Endothelial cell of umbilical vein (primary cell): ENCODE measurements around the gene DRICH1. TPM values are rescaled to one million over a fixed set of nuclear protein-coding genes. Genes with fewer than 3 reads are reported as not detected.

Experiments
- BruUV-seq: library from RNA; stranded (reverse); fragments of 400-500 nt; replicated peaks from 2 replicates; lab custom pipeline; 2021; lab: Mats Ljungman, UMichigan
- CTCF ChIA-PET: fragments of 300-600, 350-600 bp; sonication (Branson Sonifier 250); formaldehyde crosslinking; loops from one replicate; lab custom pipeline; 2021; ENCODE audit warnings: antibody characterized with exemption, inconsistent platforms; lab: Charles Lee
- POLR2A ChIA-PET: fragments of 300-600, 350-600 bp; sonication (Branson Sonifier 250); formaldehyde crosslinking; loops from one replicate; lab custom pipeline; 2021; ENCODE audit warnings: antibody characterized with exemption, inconsistent platforms; lab: Charles Lee
- DNase-seq: peaks from one replicate; pipeline ENCODE4 v3.0.0-alpha.2; 2011; ENCODE audit warnings: low read depth, low spot score
- FAIRE-seq: peaks from 2 replicates; lab custom pipeline; 2011; peaks lifted over from hg19 to GRCh38; lab: Jason Lieb, UNC
- H2AFZ ChIP-seq: 2 replicates; pipeline ENCODE4 v1.6.0; 2012; ENCODE audit warnings: low read depth, low read length, control low read depth, inconsistent platforms
- H3K27ac ChIP-seq: 2 replicates; pipeline ENCODE4 v1.5.1; 2011; ENCODE audit warnings: low read depth, mild to moderate bottlenecking, control low read depth, low read length, moderate library complexity; ENCODE audit not compliant: insufficient read depth
- H3K27me3 ChIP-seq, 2 experiments: 2 replicates each; pipeline versions ENCODE4 v1.6.0 to v1.6.1; 2011; ENCODE audit warnings: low read length in 2 of 2, mixed read lengths in 1 of 2; ENCODE audit not compliant: control insufficient read depth in 2 of 2, insufficient read depth in 2 of 2
- H3K36me3 ChIP-seq, 2 experiments: 2 replicates in 1 of 2; 3 replicates in 1 of 2; pipeline ENCODE4 v1.5.1; 2011; ENCODE audit warnings: low read length in 2 of 2, mild to moderate bottlenecking in 1 of 2, moderate library complexity in 1 of 2; ENCODE audit not compliant: control insufficient read depth in 2 of 2, insufficient read depth in 2 of 2; ENCODE audit errors: extremely low read depth in 1 of 2
- H3K4me1 ChIP-seq: 3 replicates; pipeline ENCODE4 v1.5.1; 2011; ENCODE audit warnings: mild to moderate bottlenecking, low read length; ENCODE audit not compliant: control insufficient read depth, insufficient read depth; ENCODE audit errors: extremely low read depth
- H3K4me2 ChIP-seq: 2 replicates; pipeline ENCODE4 v1.6.1; 2011; ENCODE audit warnings: low read length, control low read depth, mixed read lengths; ENCODE audit not compliant: insufficient read depth
- H3K4me3 ChIP-seq, 3 experiments: fragments of 200-600 bp in 1 of 3; sonication (generic), shearing (Covaris generic) in 1 of 3; replicated peaks in 1 of 3; 2 replicates each; pipeline ENCODE4 v1.5.1; 2011 to 2016; ENCODE audit warnings: control low read depth in 3 of 3, low read length in 3 of 3, mild to moderate bottlenecking in 2 of 3, inconsistent platforms in 1 of 3, low read depth in 1 of 3, moderate library complexity in 1 of 3; ENCODE audit not compliant: insufficient read depth in 1 of 3
- H3K79me2 ChIP-seq: 2 replicates; pipeline ENCODE4 v1.6.0; 2012; ENCODE audit warnings: low read length, inconsistent platforms; ENCODE audit not compliant: control insufficient read depth, insufficient read depth
- H3K9ac ChIP-seq: replicated peaks from 2 replicates; pipeline ENCODE3; 2011; ENCODE audit warnings: low read length, control low read depth; ENCODE audit not compliant: insufficient read depth; ENCODE audit errors: extremely low read depth
- H3K9me1 ChIP-seq: replicated peaks from 3 replicates; pipeline ENCODE4 v1.6.0; 2011; ENCODE audit warnings: mild to moderate bottlenecking, low read length; ENCODE audit not compliant: control insufficient read depth, insufficient read depth; ENCODE audit errors: extremely low read depth
- H3K9me3 ChIP-seq: replicated peaks from 2 replicates; pipeline ENCODE4 v1.5.1; 2012; ENCODE audit warnings: low read length, inconsistent platforms; ENCODE audit not compliant: control insufficient read depth, insufficient read depth
- H4K20me1 ChIP-seq: replicated peaks from 2 replicates; pipeline ENCODE3; 2011; ENCODE audit warnings: mild to moderate bottlenecking, low read length; ENCODE audit not compliant: control insufficient read depth, insufficient read depth; ENCODE audit errors: extremely low read depth
- CTCF ChIP-seq, 2 donors: IDR thresholded peaks; 1 replicate in 1 of 2; 2 replicates in 1 of 2; pipeline ENCODE4 v1.5.1; 2011; ENCODE audit warnings: low read length in 2 of 2, mild to moderate bottlenecking in 2 of 2, moderate library complexity in 2 of 2, control low read depth in 1 of 2, inconsistent platforms in 1 of 2, low read depth in 1 of 2; ENCODE audit not compliant: insufficient read depth in 1 of 2; ENCODE audit errors: extremely low read depth in 1 of 2
- EZH2 ChIP-seq: IDR thresholded peaks from 2 replicates; pipeline ENCODE4 v1.6.1; 2012; ENCODE audit warnings: borderline replicate concordance, low read depth, mild to moderate bottlenecking, moderate library complexity, low read length, inconsistent platforms; ENCODE audit not compliant: severe bottlenecking
- FOS ChIP-seq: IDR thresholded peaks from 2 replicates; pipeline ENCODE4 v1.6.1; 2011; ENCODE audit warnings: mild to moderate bottlenecking, low read length, moderate library complexity, borderline replicate concordance; ENCODE audit not compliant: insufficient read depth
- GATA2 ChIP-seq: IDR thresholded peaks from 2 replicates; pipeline ENCODE4 v1.7.0; 2011; ENCODE audit warnings: low read depth, mild to moderate bottlenecking, moderate library complexity, mixed read lengths, low read length; ENCODE audit not compliant: insufficient read length, insufficient read depth
- JUN ChIP-seq: IDR thresholded peaks from 2 replicates; pipeline ENCODE4 v1.6.1; 2011; ENCODE audit warnings: borderline replicate concordance, low read depth; ENCODE audit not compliant: insufficient read length, insufficient read depth
- MAX ChIP-seq: IDR thresholded peaks from 2 replicates; pipeline ENCODE4 v1.6.1; 2011; ENCODE audit not compliant: insufficient read depth, insufficient read length
- MYC ChIP-seq: IDR thresholded peaks from one replicate; pipeline ENCODE4 v1.6.1; 2011; ENCODE audit warnings: mild to moderate bottlenecking, low read depth, low read length
- POLR2A ChIP-seq: IDR thresholded peaks from 2 replicates; pipeline ENCODE4 v1.6.1; 2012; ENCODE audit warnings: low read depth, mild to moderate bottlenecking, control low read depth, low read length
- POLR2AphosphoS5 ChIP-seq: IDR thresholded peaks from 2 replicates; pipeline ENCODE4 v1.6.1; 2012; ENCODE audit warnings: low read depth, mild to moderate bottlenecking, control low read depth, low read length, moderate library complexity; ENCODE audit not compliant: insufficient read depth
- dilution Hi-C: fragments of 300-500 bp; cut with MboI; formaldehyde crosslinking; loops from one replicate; pipeline ENCODE4 v1.15.0; 2019; ENCODE audit warnings: low sequenced_read_pairs; ENCODE audit not compliant: extremely low pct_ligation_motif_present
- intact Hi-C: fragments of 100-400 bp; cut with micrococcal nuclease; formaldehyde crosslinking; loops from one replicate; pipeline ENCODE4 v1.10.0; 2022
- polyA plus RNA-seq, 4 experiments: library from polyadenylated mRNA; depleted of rRNA in 3 of 4; stranded (reverse) in 3 of 4; unstranded in 1 of 4; fragments of >200 nt; gene quantifications; 2 replicates each; pipeline versions ENCODE4 v1.2.1 to v1.2.3, GENCODE V29; 2011 to 2012; ENCODE audit warnings: missing spikeins in 1 of 4
- total RNA-seq: library from RNA; stranded (reverse); gene quantifications from 2 replicates; pipeline ENCODE4 v1.2.3, GENCODE V29; 2021

DRICH1 gene
- total and polyA plus RNA-seq, 2 donors (not counting 3 experiments of a cell fraction or from before 2014, with no cell fraction given) = 0.25 TPM; not detected in 1

- Histone ChIP-seq H3K27ac (no peak overlapping the region), H3K79me2 (no peaks in the 10 kb centered on the region), H3K27me3 (no peaks in the 10 kb centered on the region), H3K4me3 (no peak overlapping the region), H3K4me2 (no peak overlapping the region), H3K9ac (no peak overlapping the region), H2AFZ (no peak overlapping the region), H4K20me1 (no peaks in the 10 kb centered on the region), H3K36me3 (no peaks in the 10 kb centered on the region), H3K4me1 (no peaks in the 10 kb centered on the region), H3K9me3 (no peaks in the 10 kb centered on the region), H3K9me1 (no peaks in the 10 kb centered on the region)
- intact Hi-C loops (no loop called here), dilution Hi-C loops (no loop called here)
- DNase-seq (no peak), FAIRE-seq (no peak)
- POLR2A ChIA-PET = no interaction called here
- CTCF ChIA-PET = interaction anchor here (1.1 kb wide), 1 partner anchor 8 kb away, joined by 8 read pairs; no protein-coding TSS in a partner anchor
- no peak for TF ChIP-seq JUN
- TF ChIP-seq MAX = no peak
- no peak for TF ChIP-seq EZH2
- no peak for TF ChIP-seq POLR2AphosphoS5
- TF ChIP-seq FOS = no peak
- no peak for TF ChIP-seq CTCF (IDR thresholded peaks at IDR 0.05; ENCODE audit: extremely low read depth in 1 of 2, insufficient read depth in 1 of 2, low read depth in 1 of 2, low read length in 2 of 2)
- TF ChIP-seq MYC = no peak
- TF ChIP-seq GATA2 = no peak
- TF ChIP-seq POLR2A = no peak
- BruUV-seq = no TSS peak
Measured at GRCh38 chr22:23583153-23583552, 49.0 kb downstream of the DRICH1 start.
